ENCODE data around the gene ZNF599. TPM values are rescaled to one million over a fixed set of nuclear protein-coding genes. Genes with fewer than 3 reads are reported as not detected.

Gene ZNF599
- total and polyA plus RNA-seq, 2 experiments from 2014 or later: 3.6 to 6.0 TPM

GRCh38 chr19:34786236-34786635 is 13.2 kb upstream of the ZNF599 start:
- peaks cover 52% of the 10 kb centered on the region for H3K9me3 Mint-ChIP-seq
- H3K36me3 Mint-ChIP-seq (ENCODE audit: low read depth): no peaks in the 10 kb centered on the region

More at GRCh38 chr19:34786236-34786635, 13.2 kb upstream of the ZNF599 start:
- H3K4me1 ChIP-seq (ENCODE audit: insufficient read depth): no peaks in the 10 kb centered on the region
- H3K27me3 ChIP-seq (ENCODE audit: insufficient read depth): no peaks in the 10 kb centered on the region; the same call in 1 of the 2 replicates
- no peak overlapping the region for H2AFZ ChIP-seq
- ATAC-seq: no peak
- H3K27ac ChIP-seq (ENCODE audit: low read depth): no peak overlapping the region
- Mint-ChIP-seq H3K27me3 (ENCODE audit: insufficient read depth, low read depth, poor library complexity) (peaks cover 2% of the 10 kb centered on the region), H3K27ac (no peak overlapping the region), H3K4me3 (no peak overlapping the region), H3K4me1 (no peaks in the 10 kb centered on the region)
- H4K20me1 ChIP-seq (replicated peaks; ENCODE audit: insufficient read depth): no peaks in the 10 kb centered on the region
- H3K9me2 ChIP-seq (ENCODE audit: insufficient read depth): peaks cover 9% of the 10 kb centered on the region; the same call in 1 of the 2 replicates
- H3K4me3 ChIP-seq: no peak overlapping the region
- no peak for DNase-seq (ENCODE audit: low spot score)
- TF ChIP-seq ZNF462 (CRISPR knock-in tag; IDR thresholded peaks at IDR 0.05): no peak
- TF ChIP-seq, protein P1, sequence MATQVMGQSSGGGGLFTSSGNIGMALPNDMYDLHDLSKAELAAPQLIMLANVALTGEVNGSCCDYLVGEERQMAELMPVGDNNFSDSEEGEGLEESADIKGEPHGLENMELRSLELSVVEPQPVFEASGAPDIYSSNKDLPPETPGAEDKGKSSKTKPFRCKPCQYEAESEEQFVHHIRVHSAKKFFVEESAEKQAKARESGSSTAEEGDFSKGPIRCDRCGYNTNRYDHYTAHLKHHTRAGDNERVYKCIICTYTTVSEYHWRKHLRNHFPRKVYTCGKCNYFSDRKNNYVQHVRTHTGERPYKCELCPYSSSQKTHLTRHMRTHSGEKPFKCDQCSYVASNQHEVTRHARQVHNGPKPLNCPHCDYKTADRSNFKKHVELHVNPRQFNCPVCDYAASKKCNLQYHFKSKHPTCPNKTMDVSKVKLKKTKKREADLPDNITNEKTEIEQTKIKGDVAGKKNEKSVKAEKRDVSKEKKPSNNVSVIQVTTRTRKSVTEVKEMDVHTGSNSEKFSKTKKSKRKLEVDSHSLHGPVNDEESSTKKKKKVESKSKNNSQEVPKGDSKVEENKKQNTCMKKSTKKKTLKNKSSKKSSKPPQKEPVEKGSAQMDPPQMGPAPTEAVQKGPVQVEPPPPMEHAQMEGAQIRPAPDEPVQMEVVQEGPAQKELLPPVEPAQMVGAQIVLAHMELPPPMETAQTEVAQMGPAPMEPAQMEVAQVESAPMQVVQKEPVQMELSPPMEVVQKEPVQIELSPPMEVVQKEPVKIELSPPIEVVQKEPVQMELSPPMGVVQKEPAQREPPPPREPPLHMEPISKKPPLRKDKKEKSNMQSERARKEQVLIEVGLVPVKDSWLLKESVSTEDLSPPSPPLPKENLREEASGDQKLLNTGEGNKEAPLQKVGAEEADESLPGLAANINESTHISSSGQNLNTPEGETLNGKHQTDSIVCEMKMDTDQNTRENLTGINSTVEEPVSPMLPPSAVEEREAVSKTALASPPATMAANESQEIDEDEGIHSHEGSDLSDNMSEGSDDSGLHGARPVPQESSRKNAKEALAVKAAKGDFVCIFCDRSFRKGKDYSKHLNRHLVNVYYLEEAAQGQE (IDR thresholded peaks at IDR 0.05; ENCODE audit: unreplicated experiment): no peak
- TF ChIP-seq EZH2phosphoT487 (IDR thresholded peaks at IDR 0.05; ENCODE audit: unreplicated experiment): no peak
- TF ChIP-seq EZH2 (IDR thresholded peaks at IDR 0.05; ENCODE audit: low read depth, unreplicated experiment): no peak
- TF ChIP-seq ETS1 (IDR thresholded peaks at IDR 0.05): no peak
- TF ChIP-seq POLR2AphosphoS5 (IDR thresholded peaks at IDR 0.05; ENCODE audit: low read depth): no peak
- TF ChIP-seq NANOG (IDR thresholded peaks at IDR 0.05; ENCODE audit: borderline replicate concordance): no peak
- no peak for TF ChIP-seq STAT1 (IDR thresholded peaks at IDR 0.05; ENCODE audit: unreplicated experiment)
- no peak for TF ChIP-seq JUNB (IDR thresholded peaks at IDR 0.05; ENCODE audit: unreplicated experiment)
- TF ChIP-seq ZNF114 (CRISPR knock-in tag; IDR thresholded peaks at IDR 0.05): no peak
- TF ChIP-seq, protein P2, sequence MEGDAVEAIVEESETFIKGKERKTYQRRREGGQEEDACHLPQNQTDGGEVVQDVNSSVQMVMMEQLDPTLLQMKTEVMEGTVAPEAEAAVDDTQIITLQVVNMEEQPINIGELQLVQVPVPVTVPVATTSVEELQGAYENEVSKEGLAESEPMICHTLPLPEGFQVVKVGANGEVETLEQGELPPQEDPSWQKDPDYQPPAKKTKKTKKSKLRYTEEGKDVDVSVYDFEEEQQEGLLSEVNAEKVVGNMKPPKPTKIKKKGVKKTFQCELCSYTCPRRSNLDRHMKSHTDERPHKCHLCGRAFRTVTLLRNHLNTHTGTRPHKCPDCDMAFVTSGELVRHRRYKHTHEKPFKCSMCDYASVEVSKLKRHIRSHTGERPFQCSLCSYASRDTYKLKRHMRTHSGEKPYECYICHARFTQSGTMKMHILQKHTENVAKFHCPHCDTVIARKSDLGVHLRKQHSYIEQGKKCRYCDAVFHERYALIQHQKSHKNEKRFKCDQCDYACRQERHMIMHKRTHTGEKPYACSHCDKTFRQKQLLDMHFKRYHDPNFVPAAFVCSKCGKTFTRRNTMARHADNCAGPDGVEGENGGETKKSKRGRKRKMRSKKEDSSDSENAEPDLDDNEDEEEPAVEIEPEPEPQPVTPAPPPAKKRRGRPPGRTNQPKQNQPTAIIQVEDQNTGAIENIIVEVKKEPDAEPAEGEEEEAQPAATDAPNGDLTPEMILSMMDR (conservative IDR thresholded peaks at IDR 0.05; ENCODE audit: low read depth in 2 of 2): no peak
- TF ChIP-seq ZNF331 (CRISPR knock-in tag; IDR thresholded peaks at IDR 0.05; ENCODE audit: low read depth): no peak
- TF ChIP-seq CREB1 (CRISPR knock-in tag; IDR thresholded peaks at IDR 0.05; ENCODE audit: low read depth): no peak
- no peak overlapping the region for H3K4me2 ChIP-seq
- no peaks in the 10 kb centered on the region for H3K36me3 ChIP-seq (ENCODE audit: insufficient read depth)
- no peaks in the 10 kb centered on the region for H3F3A ChIP-seq (replicated peaks; ENCODE audit: low read depth)
- H3K79me2 ChIP-seq (replicated peaks; ENCODE audit: insufficient read depth): no peaks in the 10 kb centered on the region

Measured in GM23338 (cell line).